ENCODE measurements around the gene UBE2D1.
"Not testable (repeated sequence)": the region's sequence is repeated elsewhere in the genome, so short reads cannot be mapped to it uniquely, and the experiment has no call there.

UBE2D1 gene

GRCh38 chr10:58384999-58385783 is 50.4 kb downstream of the UBE2D1 start, which contains the start of gene TFAM:
Gene TFAM (plus strand): TSS chr10:58385410. CDS start chr10:58385548, 138 bp downstream.
- DNase-seq: peak; percentile 95

GRCh38 chr10:58385784-58386112 is 50.9 kb downstream of the UBE2D1 start:
- DNase-seq: peak; percentile 21

- DNase-seq: no peak
Measured at GRCh38 chr10:58389024-58389423, 54.2 kb downstream of the UBE2D1 start.

- DNase-seq: no peak
Measured at GRCh38 chr10:58393317-58393716, 58.5 kb downstream of the UBE2D1 start.

- no peak for DNase-seq
Measured at GRCh38 chr10:58394471-58394870, 59.7 kb downstream of the UBE2D1 start.

- DNase-seq: no peak
Measured at GRCh38 chr10:58396057-58396456, 61.3 kb downstream of the UBE2D1 start.

- no peak for DNase-seq
Measured at GRCh38 chr10:58397830-58398229, 63.0 kb downstream of the UBE2D1 start.

GRCh38 chr10:58399410-58399809 is 64.6 kb downstream of the UBE2D1 start:
- peak; percentile 46 for DNase-seq

- DNase-seq: peak; percentile 33
Measured at GRCh38 chr10:58400609-58401008, 65.8 kb downstream of the UBE2D1 start.

- no peak for DNase-seq
Measured at GRCh38 chr10:58404001-58404400, 69.2 kb downstream of the UBE2D1 start.

GRCh38 chr10:58409956-58410610 is 75.3 kb downstream of the UBE2D1 start:
- DNase-seq: no peak

- DNase-seq: peak; percentile 86
Measured at GRCh38 chr10:58412502-58412961, 77.7 kb downstream of the UBE2D1 start.

GRCh38 chr10:58414270-58415041 is 79.7 kb downstream of the UBE2D1 start:
- DNase-seq: peak; percentile 81

- no peak for DNase-seq
Measured at GRCh38 chr10:58415757-58416156, 81.0 kb downstream of the UBE2D1 start.

- DNase-seq: not testable (repeated sequence)
Measured at GRCh38 chr10:58417902-58418301, 83.1 kb downstream of the UBE2D1 start.
